NCI-H1092 treated with DMSO at 0.1 percent for 48 hours (cell line): Measurements from ENCODE around the gene MAZ.
"Not testable (repeated sequence)": the region's sequence is repeated elsewhere in the genome, so short reads cannot be mapped to it uniquely, and the experiment has no call there.

ENCODE experiments used
- DNase-seq: peaks from one replicate; lab custom pipeline; 2025; lab: John Stamatoyannopoulos, UW

MAZ gene

DNA sequence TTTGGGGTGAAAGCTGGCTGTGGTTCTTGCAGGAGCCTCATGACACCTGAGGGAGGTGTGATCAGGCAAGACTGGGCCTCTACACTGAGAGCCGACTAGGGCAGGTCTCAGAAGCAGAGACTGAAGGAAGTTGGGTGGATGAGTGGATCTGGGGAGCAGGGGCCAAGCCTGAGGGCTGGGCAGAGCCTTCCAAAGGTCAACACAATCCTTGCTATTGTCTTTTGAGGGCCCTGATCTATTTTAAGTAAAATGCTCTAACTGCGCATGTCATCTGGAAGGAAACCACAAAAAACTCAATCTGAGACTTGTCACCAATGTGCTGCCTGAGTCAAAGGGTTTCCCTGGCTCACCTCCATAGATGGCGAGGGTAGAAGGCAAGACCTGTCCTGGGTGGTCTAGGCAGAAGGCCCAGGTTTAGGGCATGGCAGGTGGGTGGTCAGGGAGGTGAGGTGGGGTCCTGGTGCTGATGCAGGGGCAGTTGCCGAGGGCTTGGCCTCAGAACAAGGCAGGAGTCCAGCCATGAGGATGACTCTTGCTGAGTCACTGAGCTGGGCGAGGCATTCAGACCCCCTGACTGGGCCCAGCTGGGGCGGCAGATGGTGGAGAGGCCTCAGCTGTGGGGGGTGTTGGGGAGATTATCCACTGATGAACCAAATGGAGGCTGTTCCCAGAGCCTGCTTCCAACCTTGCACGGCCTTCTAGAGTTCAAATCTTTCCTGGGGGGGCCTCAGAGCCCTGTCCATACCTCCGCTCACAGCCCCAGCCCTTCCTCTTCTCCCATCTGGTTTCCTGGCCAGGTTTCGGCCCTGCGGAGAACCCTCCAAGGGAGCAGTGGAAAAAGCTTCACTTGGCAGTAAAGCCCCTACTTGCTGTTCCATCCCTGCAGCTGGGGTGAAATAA, 19.1 kb downstream of the MAZ start:
- no peak for DNase-seq

GRCh38 chr16:29826342-29826695, 20.0 kb downstream of the MAZ start:
- no peak for DNase-seq

DNA sequence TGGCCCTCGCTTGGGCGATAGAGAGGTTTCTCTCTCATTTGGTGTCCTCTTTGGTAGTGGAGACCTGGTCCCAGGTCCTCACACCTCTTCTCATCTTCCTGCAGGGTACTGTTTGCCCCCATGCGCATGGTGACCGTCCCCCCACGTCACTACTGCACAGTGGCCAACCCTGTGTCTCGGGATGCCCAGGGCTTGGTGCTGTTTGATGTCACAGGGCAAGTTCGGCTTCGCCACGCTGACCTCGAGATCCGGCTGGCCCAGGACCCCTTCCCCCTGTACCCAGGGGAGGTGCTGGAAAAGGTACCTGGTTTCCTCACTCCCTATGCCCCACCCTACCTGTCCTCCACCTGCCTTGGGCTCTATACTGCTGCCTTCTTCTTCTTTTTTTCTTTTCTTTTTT, 24.4 kb downstream of the MAZ start:
- DNase-seq: no peak

GRCh38 chr16:29831490-29831889, 25.2 kb downstream of the MAZ start:
- no peak for DNase-seq

DNA sequence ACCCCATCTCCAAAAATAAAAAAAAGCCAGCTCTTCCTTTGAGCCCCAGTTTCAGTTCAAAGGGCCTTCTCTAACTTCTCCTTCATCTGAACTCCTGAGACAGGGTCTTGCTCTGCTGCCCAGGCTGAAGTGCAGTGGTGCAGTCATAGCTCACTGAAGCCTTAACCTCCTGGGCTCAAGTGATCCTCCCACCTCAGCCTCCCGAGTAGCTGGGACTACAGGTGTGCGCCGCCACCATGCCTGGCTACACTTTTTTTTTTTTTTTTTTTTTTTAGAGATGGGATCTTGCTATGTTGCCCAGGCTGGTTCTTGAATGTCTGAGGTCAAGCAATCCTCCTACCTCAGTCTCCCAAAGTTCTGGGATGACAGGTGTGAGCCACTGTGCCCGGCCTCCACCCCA, 26.9 kb downstream of the MAZ start:
- DNase-seq: not testable (repeated sequence)

DNA sequence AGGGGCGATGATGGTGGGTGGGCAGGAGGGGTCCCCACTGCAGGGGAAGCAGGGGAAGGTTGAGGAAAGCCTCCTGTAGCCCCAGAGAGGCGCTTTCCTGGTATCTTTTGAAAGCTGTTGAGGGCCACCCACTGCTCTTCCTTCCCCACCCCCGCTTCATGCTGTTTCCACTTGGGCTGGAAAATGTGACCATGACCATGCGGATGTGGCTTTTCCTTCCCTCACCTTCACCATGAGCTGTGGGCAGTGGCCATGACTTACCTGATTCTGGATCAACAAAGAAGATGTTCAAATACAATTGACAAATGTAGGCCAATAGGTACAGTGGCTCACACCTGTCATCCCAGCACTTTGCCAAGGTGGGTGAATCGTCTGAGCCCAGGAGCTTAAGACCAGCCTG, 27.8 kb downstream of the MAZ start:
- DNase-seq: no peak

DNA sequence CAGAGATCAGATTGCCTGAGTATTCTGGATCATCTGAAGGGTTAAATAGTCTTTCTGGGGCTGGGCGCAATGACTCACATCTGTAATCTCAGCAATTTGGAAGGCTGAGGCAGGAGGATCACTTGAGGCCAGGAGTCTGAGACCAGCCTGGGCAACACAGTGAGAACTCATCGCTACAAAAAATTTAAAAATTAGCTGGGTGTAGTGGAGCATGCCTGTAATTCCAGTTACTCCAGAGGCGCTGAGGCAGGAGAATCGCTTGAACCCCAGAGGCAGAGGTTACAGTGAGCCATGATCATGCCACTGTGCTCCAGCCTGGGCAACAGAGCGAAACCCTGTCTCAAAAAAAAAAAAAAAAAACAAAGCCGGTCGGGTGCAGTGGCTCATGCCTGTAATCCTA, 29.6 kb downstream of the MAZ start:
- DNase-seq: no peak

GRCh38 chr16:29836623-29837022, 30.3 kb downstream of the MAZ start:
- DNase-seq: no peak

DNA sequence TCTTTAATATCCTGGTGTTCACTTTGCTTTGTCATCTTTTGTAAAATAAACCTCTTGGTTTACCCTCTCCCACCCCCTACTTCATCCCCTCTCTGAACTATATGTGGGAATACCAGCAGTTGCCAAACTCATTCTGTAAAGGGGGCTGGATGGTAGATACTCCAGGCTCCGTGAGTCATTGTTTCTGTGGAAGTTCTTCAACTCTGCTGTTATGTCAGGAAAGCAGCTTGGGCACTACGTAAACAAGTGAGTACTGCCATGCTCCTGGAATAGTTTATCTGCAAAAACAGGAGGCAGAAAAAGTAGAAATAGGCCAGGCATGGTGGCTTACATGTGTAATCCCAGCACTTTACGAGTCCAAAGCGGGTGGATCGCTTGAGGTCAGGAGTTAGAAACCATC, 31.5 kb downstream of the MAZ start:
- DNase-seq: no peak

DNA sequence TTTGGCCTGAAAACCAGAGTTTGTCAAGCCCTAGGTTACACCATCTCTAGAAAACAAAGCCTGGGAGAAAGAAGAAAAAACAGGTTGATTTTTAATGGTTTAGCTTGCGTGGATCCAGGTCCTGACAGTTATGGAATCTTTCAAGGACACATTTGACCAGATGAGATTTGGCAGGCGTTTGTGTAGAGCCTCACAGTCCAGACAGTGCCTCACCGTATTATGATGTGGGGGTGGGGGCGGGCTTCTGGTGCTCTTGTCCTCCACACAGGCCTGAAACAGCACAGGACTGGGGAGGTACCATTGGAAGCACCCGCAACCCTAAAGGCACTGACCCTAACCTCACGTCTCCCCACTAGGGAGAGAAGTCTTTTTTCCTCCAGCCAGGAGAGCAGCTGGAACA, 33.5 kb downstream of the MAZ start:
- DNase-seq: no peak

GRCh38 chr16:29840240-29840639, 33.9 kb downstream of the MAZ start:
- DNase-seq: no peak

- DNase-seq: no peak
Observed at GRCh38 chr16:29841631-29842030, 35.3 kb downstream of the MAZ start.

- DNase-seq: no peak
Observed at GRCh38 chr16:29842732-29843346, 36.5 kb downstream of the MAZ start.

DNA sequence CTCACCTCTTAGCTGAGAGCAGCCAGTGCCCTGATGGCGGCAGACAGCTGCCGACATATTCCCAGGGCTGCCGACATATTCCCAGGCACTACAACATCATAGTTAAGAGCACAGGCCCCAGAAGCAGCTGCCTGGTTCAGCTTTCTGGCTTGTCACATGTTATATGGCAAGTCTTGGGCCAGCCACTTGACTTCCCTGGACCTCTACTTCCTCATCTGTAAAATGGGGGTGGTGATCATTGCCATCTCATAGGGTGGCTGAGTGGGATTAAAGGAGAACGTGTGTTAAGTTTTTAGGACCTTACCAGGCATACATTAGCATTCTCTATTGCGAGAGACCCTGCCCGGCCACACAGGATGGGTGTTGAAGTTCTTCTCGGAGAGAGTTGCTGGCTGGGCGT, 37.6 kb downstream of the MAZ start:
- DNase-seq: no peak

GRCh38 chr16:29844575-29845331, 38.4 kb downstream of the MAZ start:
- DNase-seq: no peak

- DNase-seq: no peak
Observed at GRCh38 chr16:29845656-29846055, 39.3 kb downstream of the MAZ start.

- peak; percentile 53 for DNase-seq
Observed at GRCh38 chr16:29848420-29849297, 42.3 kb downstream of the MAZ start.

DNA sequence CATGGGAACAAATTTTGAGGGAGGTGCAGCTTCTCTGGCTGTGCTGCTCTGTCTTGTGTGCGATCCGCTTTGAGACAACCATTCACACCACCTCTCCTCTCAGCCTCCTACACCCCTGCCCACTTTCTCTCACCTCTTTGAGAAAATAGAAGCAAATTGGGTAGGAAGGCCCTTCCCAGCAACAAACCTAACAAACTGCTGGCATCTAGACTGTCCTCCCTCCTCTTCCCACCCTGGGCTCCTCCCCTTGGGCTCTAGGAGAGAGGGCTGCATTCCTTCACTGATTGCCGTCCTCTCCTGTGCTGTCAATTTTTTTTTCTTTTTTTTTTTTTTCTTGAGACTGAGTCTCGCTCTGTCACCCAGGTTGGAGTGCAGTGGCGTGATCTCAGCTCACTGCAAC, 43.2 kb downstream of the MAZ start:
- DNase-seq: no peak

DNA sequence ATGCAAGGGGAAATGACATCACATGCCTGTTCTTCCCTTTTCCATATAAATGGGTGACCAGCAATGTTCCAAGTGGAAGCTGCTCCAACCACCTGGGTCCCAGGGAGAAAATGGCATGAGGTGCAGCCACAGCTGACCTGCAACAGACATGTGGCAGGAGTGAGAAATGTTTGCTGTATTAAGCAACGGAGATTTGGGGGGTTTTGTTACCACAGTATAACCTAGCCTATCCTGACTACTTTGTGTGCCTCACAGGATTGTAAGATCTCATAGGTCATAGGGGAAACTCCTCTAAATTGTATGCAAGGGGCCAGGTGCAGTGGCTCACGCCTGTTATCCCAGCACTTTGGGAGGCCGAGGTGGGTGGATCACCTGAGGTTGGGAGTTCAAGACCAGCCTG, 44.7 kb downstream of the MAZ start:
- DNase-seq: no peak

DNA sequence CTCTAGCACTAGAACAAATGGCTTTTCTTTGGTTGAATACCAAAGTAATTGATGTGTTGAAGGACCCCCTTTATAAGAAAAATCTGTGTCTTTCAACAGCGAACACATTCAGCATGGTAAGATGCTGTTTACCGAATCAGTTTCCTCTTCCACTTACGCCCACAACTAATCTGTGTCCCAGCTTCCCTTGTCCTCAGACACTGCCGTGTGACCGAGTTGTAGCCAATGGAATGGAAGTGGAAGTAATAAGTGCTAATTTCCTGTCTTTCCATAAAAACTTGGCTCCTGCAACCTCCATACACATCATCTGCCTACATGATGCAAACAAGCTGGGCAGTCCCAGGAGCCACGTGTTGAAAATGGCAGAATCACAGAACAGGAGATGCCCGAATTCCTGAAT, 46.3 kb downstream of the MAZ start:
- DNase-seq: no peak

DNA sequence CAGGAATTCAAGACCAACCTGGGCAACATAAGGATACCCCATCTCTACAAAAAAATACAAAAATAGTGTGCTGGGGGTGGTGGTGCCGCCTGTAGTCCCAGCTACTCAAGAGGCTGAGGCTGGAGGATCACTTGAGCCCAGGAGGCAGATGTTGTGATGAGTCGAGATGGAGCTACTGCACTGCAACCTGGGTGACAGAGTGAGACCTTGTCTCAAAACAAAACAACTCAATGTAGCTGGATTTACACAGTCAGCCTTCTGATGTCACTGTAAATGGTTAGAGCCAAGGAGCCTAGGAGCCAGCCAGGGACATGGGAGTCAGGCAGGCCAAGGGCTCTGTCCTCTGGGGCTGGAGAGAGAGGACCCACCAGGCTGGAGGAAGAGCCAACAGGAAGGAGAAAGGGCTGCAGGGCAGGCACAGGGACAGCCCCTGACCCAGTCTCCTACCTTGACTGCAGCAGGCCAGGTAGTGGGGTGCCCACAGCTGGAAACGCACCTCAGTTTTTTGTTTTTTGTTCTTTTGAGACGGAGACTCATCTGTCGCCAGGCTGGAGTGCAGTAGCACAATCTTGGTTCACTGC, 48.3 kb downstream of the MAZ start:
- no peak for DNase-seq
